Vagina (tissue), 2 donors: ENCODE data around the gene DPH7.
"Not testable (repeated sequence)": the region's sequence is repeated elsewhere in the genome, so short reads cannot be mapped to it uniquely, and the experiment has no call there.

Experiments used
- CTCF ChIP-seq, 3 experiments: fragments of 450-650 bp in 2 of 3; fragments of 200-600 bp in 1 of 3; sonication (generic) in 1 of 3; IDR thresholded peaks; one replicate each; pipeline ENCODE4 v1.5.1; 2017 to 2019; ENCODE audit warnings: antibody characterized with exemption in 3 of 3, mild to moderate bottlenecking in 2 of 3, moderate library complexity in 2 of 3
- POLR2AphosphoS5 ChIP-seq, 2 donors: sonication (generic); formaldehyde crosslinking; IDR thresholded peaks; one replicate each; pipeline ENCODE4 v1.9.0; 2017; ENCODE audit warnings: antibody characterized with exemption in 2 of 2, mild to moderate bottlenecking in 2 of 2, low read depth in 1 of 2; ENCODE audit not compliant: insufficient read depth in 1 of 2

GRCh38 chr9:137513801-137514570 is 64.7 kb downstream of the DPH7 start:
- TF ChIP-seq CTCF (IDR thresholded peaks at IDR 0.05); POLR2AphosphoS5 (IDR thresholded peaks at IDR 0.05; ENCODE audit: insufficient read depth in 1 of 2, low read depth in 1 of 2): not testable (repeated sequence)
